OCI-LY1 (cell line): ENCODE results near the gene TUBA3C.
"Not testable (repeated sequence)": the region's sequence is repeated elsewhere in the genome, so short reads cannot be mapped to it uniquely, and the experiment has no call there.

Source experiments
- H2AFZ ChIP-seq: fragments of 200-600 bp; sonication (generic), shearing (Covaris generic); 2 replicates; pipeline ENCODE4 v1.6.0; 2014; ENCODE audit warnings: antibody characterized with exemption, mild to moderate bottlenecking, low read length
- H3F3A ChIP-seq: fragments of 200-600 bp; sonication (generic), shearing (Covaris generic); 2 replicates; pipeline ENCODE4 v1.6.0; 2014; ENCODE audit warnings: mild to moderate bottlenecking, antibody characterized with exemption, low read length, moderate library complexity; ENCODE audit not compliant: insufficient read depth
- H3K27ac ChIP-seq: fragments of 200-600 bp; sonication (generic); 2 replicates; pipeline ENCODE4 v1.5.1; 2014; ENCODE audit warnings: low read length, mixed run types, mild to moderate bottlenecking, low read depth; ENCODE audit not compliant: poor library complexity, severe bottlenecking
- H3K27me3 ChIP-seq: fragments of 200-600 bp; sonication (generic); 2 replicates; pipeline ENCODE4 v1.6.0; 2014; ENCODE audit warnings: antibody characterized with exemption, mild to moderate bottlenecking, low read length, moderate library complexity; ENCODE audit not compliant: insufficient read depth
- H3K36me3 ChIP-seq: fragments of 200-600 bp; sonication (generic); 2 replicates; pipeline ENCODE4 v1.6.1; 2014; ENCODE audit warnings: mild to moderate bottlenecking, antibody characterized with exemption, low read length, moderate library complexity, mixed read lengths; ENCODE audit not compliant: insufficient read depth
- H3K4me1 ChIP-seq: fragments of 200-600 bp; sonication (generic); 2 replicates; pipeline ENCODE4 v1.5.1; 2014; ENCODE audit warnings: mild to moderate bottlenecking, low read length, moderate library complexity; ENCODE audit not compliant: insufficient read depth, severe bottlenecking
- H3K4me2 ChIP-seq: fragments of 200-600 bp; sonication (generic), shearing (Covaris generic); 2 replicates; pipeline ENCODE4 v1.6.1; 2014; ENCODE audit warnings: low read length
- H3K4me3 ChIP-seq: fragments of 200-600 bp; sonication (generic); 2 replicates; pipeline ENCODE4 v1.5.1; 2014; ENCODE audit warnings: low read length, low read depth, mild to moderate bottlenecking, mixed read lengths; ENCODE audit not compliant: poor library complexity, severe bottlenecking
- H3K79me2 ChIP-seq: fragments of 200-600 bp; shearing (Covaris generic); 2 replicates; pipeline ENCODE4 v1.6.1; 2016; ENCODE audit warnings: mixed run types, low read length, mixed read lengths; ENCODE audit not compliant: insufficient read depth
- H3K9ac ChIP-seq: fragments of 200-600 bp; sonication (generic), shearing (Covaris generic); 2 replicates; pipeline ENCODE4 v1.6.1; 2014; ENCODE audit warnings: mild to moderate bottlenecking, low read length, mixed read lengths
- H3K9me2 ChIP-seq: fragments of 200-600 bp; sonication (generic), shearing (Covaris generic); 2 replicates; pipeline ENCODE4 v1.6.1; 2014; ENCODE audit warnings: low read depth, mild to moderate bottlenecking, low read length, mixed read lengths
- H3K9me3 ChIP-seq: fragments of 200-600 bp; shearing (Covaris generic); 2 replicates; pipeline ENCODE4 v1.6.1; 2014; ENCODE audit warnings: low read length, mixed read lengths
- H4K20me1 ChIP-seq: fragments of 200-600 bp; sonication (generic), shearing (Covaris generic); 2 replicates; pipeline ENCODE4 v1.6.0; 2016; ENCODE audit warnings: mild to moderate bottlenecking, low read length; ENCODE audit not compliant: insufficient read depth
- CTCF ChIP-seq: fragments of 200-600 bp; sonication (generic), shearing (Covaris generic); IDR thresholded peaks from 2 replicates; pipeline ENCODE4 v1.5.1; 2017; ENCODE audit warnings: mild to moderate bottlenecking, antibody characterized with exemption, low read length, moderate library complexity, mixed read lengths
- EZH2 ChIP-seq: fragments of 200-600 bp; sonication (generic), shearing (Covaris generic); IDR thresholded peaks from 2 replicates; pipeline ENCODE4 v1.8.0; 2017; ENCODE audit warnings: borderline replicate concordance, mixed run types, mild to moderate bottlenecking, antibody characterized with exemption, low read length, moderate library complexity, mixed read lengths

Gene TUBA3C

GRCh38 chr13:19181621-19182485 lies at the start of gene TUBA3C:
TSS of gene TUBA3C (minus strand) at chr13:19181824. CDS start at chr13:19181747, 77 bp downstream.
- no peaks in the 10 kb centered on the region for H3F3A ChIP-seq
- TF ChIP-seq EZH2 = no peak
- no peak for TF ChIP-seq CTCF
- H3K9me2 ChIP-seq = no peaks in the 10 kb centered on the region
- H3K9me3 ChIP-seq = no peaks in the 10 kb centered on the region
- H3K4me3 ChIP-seq = no peak within 1 kb of the TSS
- H4K20me1 ChIP-seq = no peaks in the 10 kb centered on the region
- H3K27me3 ChIP-seq = no peaks in the 10 kb centered on the region
- H3K36me3 ChIP-seq = no peaks in the 10 kb centered on the region
- H3K4me2 ChIP-seq = no peak within 1 kb of the TSS
- no peaks in the 10 kb centered on the region for H3K79me2 ChIP-seq
- no peak within 1 kb of the TSS for H3K27ac ChIP-seq
- no peak within 1 kb of the TSS for H2AFZ ChIP-seq
- H3K4me1 ChIP-seq = no peaks in the 10 kb centered on the region
- H3K9ac ChIP-seq = no peak within 1 kb of the TSS

- not testable (repeated sequence) for H3K4me3 ChIP-seq, H3K27ac ChIP-seq, H3K9me2 ChIP-seq, H3K4me2 ChIP-seq, H3K36me3 ChIP-seq, H3K79me2 ChIP-seq, H2AFZ ChIP-seq, H3K4me1 ChIP-seq, H3K27me3 ChIP-seq, H3F3A ChIP-seq, H3K9ac ChIP-seq, H4K20me1 ChIP-seq, H3K9me3 ChIP-seq
These were observed 25.8 kb upstream of the TUBA3C start for GRCh38 chr13:19207413-19207812.

DNA sequence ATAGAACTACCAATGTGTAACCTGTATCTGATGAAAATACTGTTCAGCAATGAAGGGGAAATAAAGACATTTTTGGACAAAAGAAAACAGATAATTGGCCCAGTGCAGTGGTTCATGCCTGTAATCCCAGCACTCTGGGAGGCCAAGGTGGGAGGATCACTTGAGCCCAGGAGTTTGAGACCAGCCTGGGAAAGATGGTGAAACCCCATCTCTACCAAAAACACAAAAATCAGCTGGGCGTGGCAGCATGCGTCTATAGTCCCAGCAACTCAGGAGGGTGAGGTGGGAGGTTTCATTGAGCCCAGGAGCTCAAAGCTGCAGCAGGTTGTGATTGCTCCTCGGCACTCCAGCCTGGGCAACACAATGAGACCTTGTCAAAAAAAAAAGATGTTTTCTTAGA lies 11.0 kb upstream of the TUBA3C start:
- not testable (repeated sequence) for H3K27ac ChIP-seq, H3K9me3 ChIP-seq, H3K4me1 ChIP-seq, H3K9me2 ChIP-seq, H3K9ac ChIP-seq, H3K36me3 ChIP-seq, H4K20me1 ChIP-seq, H3F3A ChIP-seq, H3K4me3 ChIP-seq, H3K27me3 ChIP-seq, H3K4me2 ChIP-seq, H2AFZ ChIP-seq, H3K79me2 ChIP-seq

- H3K9me3 ChIP-seq, H3K9me2 ChIP-seq, H3K27me3 ChIP-seq, H3K4me1 ChIP-seq, H2AFZ ChIP-seq, H3K9ac ChIP-seq, H3K79me2 ChIP-seq, H3K4me2 ChIP-seq, H3F3A ChIP-seq, H4K20me1 ChIP-seq, H3K27ac ChIP-seq, H3K36me3 ChIP-seq, H3K4me3 ChIP-seq: not testable (repeated sequence)
These were observed 8.3 kb upstream of the TUBA3C start for GRCh38 chr13:19189911-19190310.

- H3K4me2 ChIP-seq, H4K20me1 ChIP-seq, H3K79me2 ChIP-seq, H3K9me3 ChIP-seq, H3F3A ChIP-seq, H3K9me2 ChIP-seq, H3K27me3 ChIP-seq, H3K36me3 ChIP-seq, H3K27ac ChIP-seq, H3K4me3 ChIP-seq, H3K4me1 ChIP-seq, H3K9ac ChIP-seq, H2AFZ ChIP-seq: not testable (repeated sequence)
These were observed 7.7 kb upstream of the TUBA3C start for GRCh38 chr13:19189368-19189767.
